ENCODE measurements around the gene SACM1L. TPM values are rescaled to one million over a fixed set of nuclear protein-coding genes. Genes with fewer than 3 reads are reported as not detected.

Gene SACM1L, protein sequence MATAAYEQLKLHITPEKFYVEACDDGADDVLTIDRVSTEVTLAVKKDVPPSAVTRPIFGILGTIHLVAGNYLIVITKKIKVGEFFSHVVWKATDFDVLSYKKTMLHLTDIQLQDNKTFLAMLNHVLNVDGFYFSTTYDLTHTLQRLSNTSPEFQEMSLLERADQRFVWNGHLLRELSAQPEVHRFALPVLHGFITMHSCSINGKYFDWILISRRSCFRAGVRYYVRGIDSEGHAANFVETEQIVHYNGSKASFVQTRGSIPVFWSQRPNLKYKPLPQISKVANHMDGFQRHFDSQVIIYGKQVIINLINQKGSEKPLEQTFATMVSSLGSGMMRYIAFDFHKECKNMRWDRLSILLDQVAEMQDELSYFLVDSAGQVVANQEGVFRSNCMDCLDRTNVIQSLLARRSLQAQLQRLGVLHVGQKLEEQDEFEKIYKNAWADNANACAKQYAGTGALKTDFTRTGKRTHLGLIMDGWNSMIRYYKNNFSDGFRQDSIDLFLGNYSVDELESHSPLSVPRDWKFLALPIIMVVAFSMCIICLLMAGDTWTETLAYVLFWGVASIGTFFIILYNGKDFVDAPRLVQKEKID
- 54.4 and 61.6 TPM in 2 replicates for total RNA-seq
- 26.3 and 28.1 TPM in 2 replicates for polyA plus RNA-seq

DNA sequence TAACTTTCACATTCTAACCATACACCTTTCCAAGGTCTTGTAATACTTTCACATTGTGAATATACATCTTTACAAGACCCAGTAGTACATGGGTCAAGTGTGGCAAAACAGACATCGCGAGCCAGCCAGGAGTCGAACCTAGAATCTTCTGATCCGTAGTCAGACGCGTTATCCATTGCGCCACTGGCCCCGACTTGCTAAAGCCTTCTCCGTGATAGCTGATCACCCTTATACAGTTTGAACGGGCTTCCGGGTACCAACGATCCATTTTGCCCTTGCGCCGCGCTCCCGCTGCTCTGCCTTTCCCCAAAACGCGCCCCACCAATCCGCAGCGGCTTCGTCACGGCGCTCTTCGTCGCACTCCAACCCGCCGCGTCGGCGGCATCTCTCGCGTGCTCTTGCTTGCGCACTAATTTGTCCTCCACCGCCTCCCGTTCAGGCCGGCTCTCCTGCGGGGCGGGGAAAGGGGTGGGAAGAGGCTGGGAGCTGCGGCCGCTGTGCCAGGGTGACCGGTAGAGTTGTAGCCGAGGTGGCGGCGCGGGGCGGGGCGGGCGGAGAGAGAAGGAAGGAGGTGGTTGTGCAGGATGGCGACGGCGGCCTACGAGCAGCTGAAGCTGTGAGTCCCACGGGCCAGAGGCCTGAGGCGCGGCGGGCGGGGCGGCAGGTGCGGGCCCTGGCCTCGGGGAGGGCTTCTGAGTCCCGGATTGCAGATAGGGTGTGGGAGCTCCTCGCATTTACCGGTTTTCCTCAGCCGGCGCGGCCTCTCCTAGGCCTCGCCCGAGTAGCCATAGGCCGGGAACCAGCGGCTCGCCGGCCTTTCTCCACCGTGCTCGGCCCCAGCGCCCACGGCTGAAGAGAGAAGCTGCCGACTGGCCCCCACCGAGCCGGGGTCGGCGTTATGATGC lies at the start of gene SACM1L:
Gene SACM1L (plus strand): TSS at position 515 of the 905 bp plus-strand sequence. CDS start 70 bp downstream, at position 585.
- TF ChIP-seq EZH2phosphoT487 (IDR thresholded peaks at IDR 0.05; ENCODE audit: low read depth, severe bottlenecking, unreplicated experiment), result no peak
- TF ChIP-seq EZH2 (IDR thresholded peaks at IDR 0.05; ENCODE audit: borderline replicate concordance), result no peak
- TF ChIP-seq, protein P1, sequence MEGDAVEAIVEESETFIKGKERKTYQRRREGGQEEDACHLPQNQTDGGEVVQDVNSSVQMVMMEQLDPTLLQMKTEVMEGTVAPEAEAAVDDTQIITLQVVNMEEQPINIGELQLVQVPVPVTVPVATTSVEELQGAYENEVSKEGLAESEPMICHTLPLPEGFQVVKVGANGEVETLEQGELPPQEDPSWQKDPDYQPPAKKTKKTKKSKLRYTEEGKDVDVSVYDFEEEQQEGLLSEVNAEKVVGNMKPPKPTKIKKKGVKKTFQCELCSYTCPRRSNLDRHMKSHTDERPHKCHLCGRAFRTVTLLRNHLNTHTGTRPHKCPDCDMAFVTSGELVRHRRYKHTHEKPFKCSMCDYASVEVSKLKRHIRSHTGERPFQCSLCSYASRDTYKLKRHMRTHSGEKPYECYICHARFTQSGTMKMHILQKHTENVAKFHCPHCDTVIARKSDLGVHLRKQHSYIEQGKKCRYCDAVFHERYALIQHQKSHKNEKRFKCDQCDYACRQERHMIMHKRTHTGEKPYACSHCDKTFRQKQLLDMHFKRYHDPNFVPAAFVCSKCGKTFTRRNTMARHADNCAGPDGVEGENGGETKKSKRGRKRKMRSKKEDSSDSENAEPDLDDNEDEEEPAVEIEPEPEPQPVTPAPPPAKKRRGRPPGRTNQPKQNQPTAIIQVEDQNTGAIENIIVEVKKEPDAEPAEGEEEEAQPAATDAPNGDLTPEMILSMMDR (IDR thresholded peaks at IDR 0.05; ENCODE audit: poor library complexity), result no peak
- peak within 1 kb of the TSS; percentile 77 for H2AFZ ChIP-seq
- no peaks in the 10 kb centered on the region for H3K9me2 ChIP-seq (replicated peaks; ENCODE audit: insufficient read depth)
- peak; percentile 98 for DNase-seq (ENCODE audit: low spot score)
- under 1% methylated on average over 67 of the region's 81 CpGs for WGBS (ENCODE audit: low lambda C conversion rate, missing lambda C conversion rate)
- H3K4me3 ChIP-seq, result peak within 1 kb of the TSS; percentile 69
- no peaks in the 10 kb centered on the region for H3K9me3 ChIP-seq (ENCODE audit: low read depth)
- peak within 1 kb of the TSS; percentile 93 for H3K4me2 ChIP-seq
- H3K27me3 ChIP-seq, result no peaks in the 10 kb centered on the region
- H3K27ac ChIP-seq, result peak within 1 kb of the TSS; percentile 80
- H3K79me2 ChIP-seq, result peaks cover 46% of the 10 kb centered on the region
- H3K36me3 ChIP-seq (replicated peaks; ENCODE audit: insufficient read depth, low read depth), result no peaks in the 10 kb centered on the region
- H3K4me1 ChIP-seq (ENCODE audit: insufficient read depth), result peaks cover 19% of the 10 kb centered on the region
- H4K20me1 ChIP-seq (ENCODE audit: insufficient read depth, poor library complexity, severe bottlenecking), result peaks cover 33% of the 10 kb centered on the region

DNA sequence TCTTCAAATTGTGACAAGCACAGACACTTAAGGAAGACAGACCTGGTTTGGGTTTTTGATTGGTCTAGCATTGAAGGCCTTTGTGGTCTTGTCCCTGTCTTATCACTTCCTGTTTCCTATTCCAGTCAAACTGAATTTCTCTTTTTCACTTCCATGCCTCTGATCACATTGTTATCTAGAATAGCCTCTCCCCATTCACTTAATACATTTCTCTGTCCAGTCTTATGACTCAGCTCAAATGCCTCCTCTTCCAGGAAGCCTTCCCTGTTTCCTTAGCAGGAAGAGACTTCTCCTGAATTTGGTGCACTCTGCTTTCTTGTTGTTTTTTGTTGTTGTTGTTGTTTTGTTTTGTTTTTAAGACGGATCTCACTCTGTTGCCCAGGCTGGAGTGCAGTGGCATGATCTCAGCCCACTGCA lies 49.1 kb upstream of the SACM1L start:
- no peaks in the 10 kb centered on the region for H3K36me3 ChIP-seq (replicated peaks; ENCODE audit: insufficient read depth, low read depth)
- peaks cover 51% of the 10 kb centered on the region for H3K79me2 ChIP-seq
- 95% methylated on average over 1 of the region's 1 CpG for WGBS (ENCODE audit: low lambda C conversion rate, missing lambda C conversion rate)
- peak overlapping the region; percentile 59 for H3K27ac ChIP-seq
- H4K20me1 ChIP-seq (ENCODE audit: insufficient read depth, poor library complexity, severe bottlenecking), result no peaks in the 10 kb centered on the region
- no peaks in the 10 kb centered on the region for H3K9me3 ChIP-seq (ENCODE audit: low read depth)
- peaks cover 27% of the 10 kb centered on the region for H3K4me1 ChIP-seq (ENCODE audit: insufficient read depth)
- no peaks in the 10 kb centered on the region for H3K9me2 ChIP-seq (replicated peaks; ENCODE audit: insufficient read depth)
- no peak overlapping the region for H3K4me2 ChIP-seq
- DNase-seq (ENCODE audit: low spot score), result no peak
- H3K27me3 ChIP-seq, result no peaks in the 10 kb centered on the region
- H2AFZ ChIP-seq, result no peak overlapping the region
- no peak overlapping the region for H3K4me3 ChIP-seq
- no peak for TF ChIP-seq EZH2phosphoT487 (IDR thresholded peaks at IDR 0.05; ENCODE audit: low read depth, severe bottlenecking, unreplicated experiment)
- TF ChIP-seq EZH2 (IDR thresholded peaks at IDR 0.05; ENCODE audit: borderline replicate concordance), result no peak
- TF ChIP-seq, protein P1 (IDR thresholded peaks at IDR 0.05; ENCODE audit: poor library complexity), result no peak

DNA sequence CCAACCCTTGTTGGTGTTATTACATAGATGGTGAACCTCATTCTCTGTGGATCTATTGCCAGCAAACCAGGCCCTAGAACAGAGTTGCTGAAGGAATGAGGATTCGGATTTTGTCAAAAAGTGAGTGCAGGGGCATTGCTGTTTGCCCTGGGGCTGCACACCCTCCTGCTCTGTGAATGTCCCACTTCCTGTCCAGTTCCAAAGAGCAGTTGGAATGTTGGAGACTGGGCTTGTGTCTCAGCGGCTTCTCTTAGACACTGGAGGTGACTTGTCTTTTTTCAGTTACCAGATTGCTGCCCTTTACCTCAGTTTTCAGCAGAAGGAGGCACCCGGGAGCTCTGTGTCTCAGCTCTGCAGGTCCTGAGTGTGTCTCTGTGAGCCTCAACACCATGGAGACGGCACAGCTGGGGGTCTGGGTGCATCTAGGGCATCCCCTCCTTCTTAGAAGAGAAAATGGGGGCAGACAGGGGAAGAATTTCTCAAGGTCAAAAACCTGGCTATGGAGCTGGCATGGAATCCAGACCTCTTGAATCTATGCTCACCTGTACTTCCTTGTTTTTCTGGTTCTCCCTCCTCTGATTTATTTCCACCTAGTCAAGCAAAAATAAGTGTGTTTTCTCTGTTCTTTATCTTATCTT lies 48.4 kb upstream of the SACM1L start:
- Histone ChIP-seq H3K9me2 (replicated peaks; ENCODE audit: insufficient read depth) (no peaks in the 10 kb centered on the region), H3K36me3 (replicated peaks; ENCODE audit: insufficient read depth, low read depth) (no peaks in the 10 kb centered on the region), H3K27me3 (no peaks in the 10 kb centered on the region), H3K9me3 (ENCODE audit: low read depth) (no peaks in the 10 kb centered on the region), H3K4me3 (no peak overlapping the region), H3K27ac (peak overlapping the region; percentile 59), H3K79me2 (peaks cover 48% of the 10 kb centered on the region), H3K4me1 (ENCODE audit: insufficient read depth) (peaks cover 27% of the 10 kb centered on the region), H3K4me2 (no peak overlapping the region), H4K20me1 (ENCODE audit: insufficient read depth, poor library complexity, severe bottlenecking) (no peaks in the 10 kb centered on the region), H2AFZ (no peak overlapping the region)
- DNase-seq (ENCODE audit: low spot score), result no peak
- TF ChIP-seq, protein P1 (IDR thresholded peaks at IDR 0.05; ENCODE audit: poor library complexity), result no peak
- TF ChIP-seq EZH2phosphoT487 (IDR thresholded peaks at IDR 0.05; ENCODE audit: low read depth, severe bottlenecking, unreplicated experiment) (no peak), EZH2 (IDR thresholded peaks at IDR 0.05; ENCODE audit: borderline replicate concordance) (no peak)
- 75% methylated on average over 4 of the region's 4 CpGs for WGBS (ENCODE audit: low lambda C conversion rate, missing lambda C conversion rate)
